ENCODE results near the gene NOTCH1.
"Not testable (repeated sequence)": the region's sequence is repeated elsewhere in the genome, so short reads cannot be mapped to it uniquely, and the experiment has no call there.

The NOTCH1 gene

DNA sequence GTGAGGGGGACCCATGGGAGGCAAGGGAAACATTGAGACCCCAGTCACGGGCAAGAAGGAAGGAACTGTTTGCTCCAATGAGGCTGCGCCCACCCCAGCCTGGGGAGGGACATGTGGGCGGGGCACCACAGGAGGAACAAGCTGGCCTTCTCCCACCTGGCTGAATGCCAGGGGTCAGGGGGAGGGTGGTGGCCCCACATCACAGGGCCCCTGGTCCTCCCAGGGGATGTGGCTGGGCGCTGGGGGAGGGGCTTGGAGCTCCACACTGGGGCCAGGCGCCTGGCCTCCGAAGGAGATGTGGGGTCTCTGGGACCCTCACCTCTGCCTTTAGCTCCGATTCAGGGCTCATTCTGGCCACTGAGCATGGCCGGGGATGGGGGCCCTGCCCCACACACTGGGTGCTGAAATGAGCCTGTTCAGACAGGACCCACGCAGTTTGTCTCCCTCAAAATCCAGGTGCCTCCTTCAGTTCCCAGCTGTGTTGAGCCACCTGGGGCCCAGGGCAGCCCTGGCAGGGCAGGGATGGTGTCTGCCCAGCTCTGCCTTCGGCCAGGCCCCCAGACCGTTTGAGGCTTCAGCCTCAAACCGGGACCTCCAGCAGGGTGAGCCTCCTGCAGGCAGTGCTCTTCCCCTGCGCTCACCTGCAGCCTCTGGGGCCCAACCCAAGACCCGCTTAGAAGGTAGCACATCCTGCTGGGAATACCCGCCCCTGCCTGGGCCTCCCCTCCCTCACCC, 33.2 kb upstream of the NOTCH1 start:
- DNase-seq = peak; percentile 44

DNA sequence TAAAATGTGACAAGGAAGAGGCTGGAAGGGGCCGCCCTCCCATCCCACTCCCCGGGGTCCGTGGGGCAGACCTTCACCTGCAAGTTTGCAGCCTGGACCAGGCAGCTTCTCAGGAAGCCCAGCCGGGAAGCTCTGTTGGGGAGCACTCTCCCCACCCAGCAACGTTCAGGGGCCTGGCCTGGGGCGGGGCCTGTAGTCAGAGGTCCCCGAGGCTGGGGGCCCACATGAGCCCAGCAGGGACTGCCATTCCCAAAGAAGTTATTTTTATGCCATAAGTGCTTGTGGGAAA, 32.7 kb upstream of the NOTCH1 start:
- DNase-seq = no peak

DNA sequence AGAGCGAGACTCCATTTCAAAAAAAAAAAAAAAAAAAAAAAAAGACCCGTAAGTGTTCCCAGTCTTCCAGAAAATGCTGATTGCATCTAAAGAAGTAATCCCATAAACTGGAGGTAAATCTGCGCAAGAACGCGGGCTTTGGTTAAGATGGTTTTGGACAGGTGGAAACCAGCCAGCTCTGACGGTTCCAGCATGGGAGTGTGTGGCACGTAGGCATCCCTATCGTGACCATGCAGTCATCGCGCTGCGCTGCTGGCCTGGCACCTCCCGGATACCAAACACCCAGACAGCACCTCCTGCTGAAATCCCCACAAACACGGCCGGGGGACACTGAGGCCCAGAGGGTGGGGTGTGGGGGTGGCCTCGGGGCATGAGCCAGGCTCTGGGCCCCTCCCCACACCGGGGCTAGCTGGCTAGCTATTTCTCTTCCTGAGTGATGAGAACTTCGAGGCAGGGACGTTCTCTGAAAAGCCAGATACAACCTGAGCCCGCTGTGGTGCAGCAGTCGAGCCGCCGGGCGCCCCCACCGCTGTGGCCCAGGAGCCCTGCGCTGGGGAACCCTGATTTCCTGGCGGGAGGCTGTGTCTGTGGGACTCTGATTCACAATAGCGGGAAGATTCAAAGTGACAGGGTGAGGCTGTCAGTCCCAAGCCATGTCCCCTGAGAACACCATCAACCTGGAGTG, 32.2 kb upstream of the NOTCH1 start:
- DNase-seq = no peak

DNA sequence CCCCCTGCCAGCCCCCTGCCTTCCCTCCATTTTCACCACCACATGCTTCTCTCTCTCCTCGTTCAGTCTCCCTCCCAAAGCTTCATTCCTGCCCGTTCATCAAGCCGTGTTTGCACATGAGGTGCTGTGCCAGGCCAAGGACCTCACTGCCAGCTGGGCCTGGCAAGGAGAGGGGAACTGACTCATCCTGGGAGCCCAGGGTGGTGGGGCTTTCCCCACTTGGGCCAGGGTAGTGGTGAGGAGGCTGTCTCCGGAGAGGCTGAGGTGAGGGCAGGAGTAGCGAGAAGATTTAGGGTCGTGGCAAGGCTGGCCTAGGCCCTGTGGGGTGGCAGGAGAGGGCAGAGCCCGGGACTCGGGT, 30.4 kb upstream of the NOTCH1 start:
- DNase-seq = no peak

DNA sequence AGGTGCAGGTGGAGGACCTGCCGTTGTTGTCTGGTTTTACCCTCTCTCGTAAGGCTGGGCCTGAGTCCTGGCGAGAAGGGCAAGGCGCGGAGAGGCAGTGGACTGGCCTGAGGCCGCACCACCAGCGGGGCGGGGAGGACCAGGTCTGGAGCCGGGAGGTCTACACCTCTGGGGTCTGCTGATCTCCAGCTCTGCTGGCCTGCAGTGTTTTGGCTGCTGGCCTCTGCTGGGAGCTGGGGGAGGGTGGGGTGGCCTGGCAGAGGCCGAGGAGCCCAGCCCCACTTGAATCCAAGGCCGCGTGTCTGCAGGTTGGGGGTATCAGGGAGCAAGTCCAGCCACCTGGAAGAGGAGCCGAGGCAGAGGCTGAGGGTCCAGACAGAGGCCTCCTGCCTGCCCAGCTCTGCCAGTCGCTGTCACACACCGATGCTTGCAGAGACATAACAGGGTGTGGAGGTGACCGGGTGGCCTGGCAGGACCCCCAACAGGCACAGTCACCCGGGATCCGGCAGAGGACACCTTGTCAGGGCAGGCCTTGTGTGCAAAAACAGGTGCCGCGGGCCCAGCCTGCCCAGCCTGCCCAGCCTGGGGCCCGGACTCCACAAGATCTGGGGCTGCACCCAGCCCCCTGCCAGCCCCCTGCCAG, 29.9 kb upstream of the NOTCH1 start:
- DNase-seq = no peak

DNA sequence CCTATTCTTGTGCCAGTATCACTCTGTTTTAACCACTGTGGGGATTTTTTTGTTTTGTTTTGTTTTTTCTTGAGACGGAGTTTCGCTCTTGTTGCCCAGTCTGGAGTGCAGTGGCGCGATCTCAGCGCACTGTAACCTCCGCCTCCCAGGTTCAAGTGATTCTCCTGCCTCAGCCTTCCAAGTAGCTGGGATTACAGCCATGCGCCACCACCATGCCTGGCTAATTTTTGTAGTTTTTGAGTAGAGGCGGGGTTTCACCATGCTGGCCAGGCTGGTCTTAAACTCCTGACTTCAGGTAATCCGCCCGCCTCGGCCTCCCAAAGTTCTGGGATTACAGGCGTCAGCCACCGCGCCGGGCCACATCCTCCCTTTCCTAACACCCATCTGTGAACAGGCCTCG, 28.8 kb upstream of the NOTCH1 start:
- DNase-seq = not testable (repeated sequence)

DNA sequence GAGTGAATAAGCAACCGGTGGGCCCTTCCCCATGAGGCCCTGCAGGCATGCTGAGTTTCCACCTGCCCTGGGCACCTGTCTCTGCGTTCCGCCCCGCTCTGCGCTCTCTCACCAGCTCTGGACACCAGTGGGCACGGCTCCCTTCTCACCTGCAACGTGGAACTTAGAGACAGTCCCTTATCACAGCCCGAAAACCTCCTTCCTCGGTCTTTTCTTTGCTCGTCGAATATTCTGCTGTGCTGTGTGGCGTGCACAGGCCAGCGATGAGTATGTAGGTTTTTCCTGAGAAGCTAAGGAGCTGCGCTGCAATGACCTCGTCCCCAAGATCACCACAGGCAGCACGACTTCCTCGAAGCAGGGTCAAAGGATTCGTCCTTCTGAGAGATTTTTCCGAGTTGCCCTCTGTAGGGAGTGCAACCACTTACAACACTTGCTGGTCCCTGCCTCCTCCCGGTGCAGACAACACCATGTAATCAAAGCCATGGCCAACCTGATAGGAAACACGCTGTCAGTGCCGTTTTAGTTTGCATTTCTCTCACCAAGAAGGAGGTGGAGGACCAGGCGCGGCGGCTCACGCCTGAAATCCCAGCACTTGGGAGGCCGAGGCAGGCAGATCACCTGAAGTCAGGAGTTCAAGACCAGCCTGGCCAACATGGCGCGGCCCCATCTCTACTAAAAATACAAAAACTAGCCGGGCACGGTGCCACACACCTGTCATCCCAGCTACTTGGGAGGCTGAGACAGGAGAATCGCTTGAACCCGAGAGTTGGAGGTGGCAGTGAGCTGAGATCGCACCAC, 27.2 kb upstream of the NOTCH1 start:
- DNase-seq = no peak

DNA sequence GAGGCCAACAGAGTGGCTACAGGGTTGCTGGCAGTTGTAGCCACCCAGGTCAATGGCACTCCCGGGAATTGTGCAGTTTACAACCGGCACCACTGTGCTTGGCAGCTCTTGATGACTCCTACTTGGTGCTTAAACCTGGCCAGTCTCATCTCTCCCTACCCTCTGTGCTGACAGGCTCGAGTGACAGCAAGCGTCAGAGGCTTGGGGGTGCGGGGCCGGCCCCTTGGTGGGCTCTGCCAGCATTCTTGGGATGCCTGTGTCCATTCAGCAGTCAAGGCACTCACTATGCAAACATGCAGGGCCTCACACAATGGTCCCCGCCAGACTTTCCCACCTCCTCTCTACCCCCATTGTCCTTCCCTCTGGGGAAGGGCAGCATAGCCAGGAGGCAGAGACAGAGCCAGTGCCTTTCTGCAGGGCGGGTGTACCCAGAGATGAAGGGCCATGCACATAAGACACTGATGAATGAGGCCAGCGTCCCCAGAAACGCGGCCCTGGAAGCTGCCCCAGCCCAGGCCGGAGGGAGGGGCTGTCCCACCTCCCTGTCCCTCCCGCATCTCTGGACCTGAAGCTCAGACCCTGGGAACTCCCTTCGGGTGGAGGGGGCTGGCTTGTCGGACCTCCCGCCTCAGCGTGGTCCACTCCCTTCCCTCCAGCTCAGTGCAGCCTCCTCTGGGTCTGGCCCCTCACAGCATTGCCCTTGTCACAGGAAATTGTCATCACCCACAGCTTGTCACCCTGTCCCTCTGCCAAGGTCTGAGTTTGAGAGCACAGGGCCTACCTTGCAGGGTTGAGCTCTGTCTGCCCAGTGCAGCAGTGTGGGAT, 26.4 kb upstream of the NOTCH1 start:
- no peak for DNase-seq

DNA sequence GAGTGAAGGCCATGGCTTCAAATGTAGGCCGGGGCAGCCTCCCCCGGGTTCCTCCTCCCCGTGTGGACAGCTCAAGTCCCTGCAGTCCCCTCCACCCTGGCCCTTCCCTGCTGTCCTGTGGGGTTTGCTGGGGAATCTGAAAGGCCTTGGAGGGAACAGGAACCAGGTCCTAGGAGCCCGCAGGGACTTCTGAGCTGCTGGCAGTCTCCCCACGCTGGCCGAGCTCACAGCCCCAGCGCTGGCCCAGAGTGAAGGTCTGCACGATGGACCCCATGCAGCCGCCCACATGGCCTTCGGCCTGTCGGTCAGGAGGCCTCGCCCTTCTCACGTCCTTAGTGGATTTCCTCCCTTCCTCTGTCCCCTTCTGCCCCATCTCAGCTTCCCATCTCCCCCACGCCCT, 25.7 kb upstream of the NOTCH1 start:
- DNase-seq = no peak

DNA sequence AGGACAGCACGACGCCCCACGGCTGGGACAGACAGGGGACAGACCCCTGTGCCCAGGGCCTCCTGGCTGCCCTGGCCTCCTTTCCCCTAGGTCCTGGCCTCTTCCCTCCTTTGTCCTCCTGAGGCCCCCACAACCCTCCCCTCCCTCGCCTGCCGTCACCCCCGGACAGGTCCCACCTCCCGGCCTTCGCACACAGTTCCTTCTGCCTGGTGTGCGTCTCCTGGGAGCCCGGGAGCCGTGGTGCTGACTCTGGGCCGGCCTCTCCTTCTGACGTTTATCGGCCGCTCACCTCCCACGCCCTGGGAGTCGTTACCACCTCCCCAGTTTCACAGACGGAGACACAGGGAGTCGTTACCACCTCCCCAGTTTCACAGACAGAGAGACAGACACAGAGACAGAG, 25.1 kb upstream of the NOTCH1 start:
- DNase-seq = no peak

DNA sequence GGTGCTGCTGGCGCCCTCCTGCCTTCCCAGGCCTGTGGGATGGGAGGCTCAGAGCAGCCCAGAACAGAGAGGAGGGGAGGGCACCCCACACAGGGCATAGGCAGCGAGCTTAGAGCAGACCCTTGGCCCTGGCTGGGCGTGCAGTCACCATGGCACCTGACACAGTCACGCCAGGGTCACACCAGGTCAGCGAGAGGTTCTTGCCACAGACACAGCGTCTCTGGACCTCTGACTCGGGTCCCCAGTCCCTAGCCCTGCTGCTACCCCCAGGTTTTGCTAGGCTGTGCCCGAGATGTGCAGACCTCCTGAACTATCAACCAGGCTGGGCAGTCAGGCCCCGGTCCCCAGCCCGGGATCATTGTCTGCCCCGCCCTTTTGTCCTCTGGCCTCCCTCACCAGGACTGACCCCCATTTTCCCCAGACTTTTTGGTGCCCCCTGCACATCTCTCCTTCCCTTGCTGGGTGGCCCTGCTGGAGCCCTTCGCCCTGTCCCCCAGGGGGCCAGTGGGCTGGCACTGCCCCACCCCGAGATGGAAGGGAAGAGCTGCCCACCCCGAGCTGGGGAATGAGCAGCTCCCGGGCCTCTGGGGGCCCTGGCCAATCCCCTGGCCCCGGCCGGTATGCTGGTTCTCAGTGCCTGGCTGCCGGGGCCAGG, 24.5 kb upstream of the NOTCH1 start:
- DNase-seq = no peak

DNA sequence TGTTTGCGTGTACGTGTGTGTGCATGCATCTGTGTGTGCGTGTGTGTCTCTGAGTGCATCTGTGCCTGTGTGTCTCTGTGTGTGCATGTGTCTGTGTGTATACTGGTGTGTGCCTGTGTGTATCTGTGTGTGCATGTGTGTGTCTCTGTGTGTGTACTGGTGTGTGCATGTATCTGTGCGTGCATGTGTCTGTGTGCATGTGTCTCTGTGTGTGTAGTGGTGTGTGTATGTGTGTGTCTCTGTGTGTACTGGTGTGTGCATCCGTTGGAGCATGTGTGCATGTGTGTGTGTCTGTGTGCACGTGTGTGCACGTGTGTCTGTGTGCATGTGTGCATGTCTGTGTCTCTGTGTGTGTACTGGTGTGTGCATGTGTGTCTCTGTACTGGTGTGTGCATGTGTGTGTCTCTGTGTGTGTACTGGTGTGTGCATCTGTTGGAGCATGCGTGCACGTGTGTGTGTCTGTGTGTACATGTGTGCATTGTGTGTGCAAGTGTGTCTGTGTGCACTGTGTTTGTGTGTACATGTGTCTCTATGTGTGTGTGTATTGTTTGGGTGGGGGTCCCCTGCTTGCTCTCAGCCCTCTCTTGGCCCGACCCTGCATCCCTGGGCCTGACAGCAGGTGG, 23.8 kb upstream of the NOTCH1 start:
- no peak for DNase-seq

DNA sequence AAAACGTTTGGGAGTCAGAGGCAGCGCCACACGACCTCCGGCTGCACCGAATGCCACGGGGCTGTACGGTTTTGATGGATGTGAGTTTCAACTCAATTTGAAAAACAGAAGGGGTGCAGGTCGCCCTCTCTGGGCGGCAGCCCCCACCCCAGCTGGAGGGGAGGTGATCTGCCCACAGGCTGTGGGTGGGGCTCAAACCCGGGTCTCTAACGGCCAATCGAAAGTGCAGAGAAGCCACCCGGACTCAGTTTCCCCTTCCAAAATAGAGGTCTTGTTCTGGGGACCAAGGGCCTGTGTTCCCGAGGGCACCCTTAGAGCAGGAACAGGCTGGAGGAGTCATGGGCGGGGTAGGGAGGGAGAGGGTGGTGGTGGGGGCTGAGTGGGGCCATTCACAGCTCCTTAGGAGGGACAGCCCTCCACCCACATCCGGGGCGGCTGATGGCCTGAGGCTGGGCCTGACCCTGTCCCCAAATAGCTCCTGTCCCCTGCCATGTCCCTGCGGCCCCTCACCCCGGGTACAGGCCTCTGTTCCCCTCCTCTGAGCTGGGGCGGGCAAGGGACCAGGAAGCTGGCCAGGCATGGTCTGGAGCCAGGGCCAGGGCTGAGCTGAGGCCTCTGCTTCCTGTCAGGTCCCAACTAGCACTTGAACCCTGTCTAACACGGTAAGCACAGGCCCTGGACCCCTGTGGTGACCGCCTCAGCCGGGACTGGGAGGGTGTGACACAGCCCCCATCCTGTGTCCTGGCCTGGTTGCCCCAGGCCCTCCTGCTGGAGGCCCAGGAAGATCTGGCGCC, 22.6 kb upstream of the NOTCH1 start:
- DNase-seq = no peak

DNA sequence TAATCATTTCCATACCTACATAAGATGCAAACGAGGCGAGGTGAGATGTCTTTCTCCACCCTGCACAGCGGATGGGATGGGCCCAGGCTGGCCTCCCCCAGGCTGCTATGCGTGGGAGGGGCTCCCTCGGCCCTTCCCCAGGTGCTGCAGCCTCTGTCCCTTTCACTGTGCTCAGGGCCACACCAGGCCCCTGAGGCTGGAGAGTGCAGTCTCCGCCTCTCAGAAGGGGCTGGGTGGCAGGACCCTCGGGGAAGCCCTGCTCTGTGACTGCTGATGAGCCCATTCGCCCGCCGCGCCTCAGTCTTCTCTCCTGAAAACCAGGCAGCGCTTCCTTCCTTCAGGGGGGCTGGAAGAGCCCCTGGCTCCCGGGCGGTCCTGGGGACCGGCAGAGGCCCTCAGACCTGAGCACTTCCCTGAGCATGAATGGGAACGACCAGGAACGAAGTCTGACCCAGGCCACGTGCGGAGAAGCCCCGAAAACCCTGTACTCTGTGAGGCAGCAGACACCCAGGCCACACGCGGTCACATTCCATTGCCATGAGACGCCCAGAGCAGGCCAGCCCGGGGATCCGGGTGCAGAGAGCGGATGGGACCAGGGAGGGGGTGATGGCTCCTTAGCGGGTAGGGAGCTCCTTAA, 21.9 kb upstream of the NOTCH1 start:
- no peak for DNase-seq

DNA sequence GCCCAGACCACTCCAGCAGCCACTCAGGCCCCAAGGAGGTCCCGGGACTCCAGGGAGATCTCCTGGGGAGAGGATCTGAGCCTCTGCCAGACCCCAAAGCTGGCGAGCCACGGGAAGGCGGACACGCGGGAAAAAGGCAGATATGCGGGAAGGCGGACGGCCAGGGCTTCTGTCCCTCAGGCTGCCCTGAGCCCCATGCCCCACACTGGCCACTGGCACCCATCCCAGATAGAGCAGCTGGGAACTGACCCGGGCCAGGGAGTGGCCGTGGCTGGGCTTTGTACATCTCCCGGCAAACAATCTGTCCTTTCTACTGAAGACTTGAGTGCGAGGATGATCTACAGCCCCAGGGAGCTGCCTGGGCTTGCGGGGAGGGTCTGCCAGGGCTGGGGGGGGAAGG, 21.1 kb upstream of the NOTCH1 start:
- DNase-seq = no peak

DNA sequence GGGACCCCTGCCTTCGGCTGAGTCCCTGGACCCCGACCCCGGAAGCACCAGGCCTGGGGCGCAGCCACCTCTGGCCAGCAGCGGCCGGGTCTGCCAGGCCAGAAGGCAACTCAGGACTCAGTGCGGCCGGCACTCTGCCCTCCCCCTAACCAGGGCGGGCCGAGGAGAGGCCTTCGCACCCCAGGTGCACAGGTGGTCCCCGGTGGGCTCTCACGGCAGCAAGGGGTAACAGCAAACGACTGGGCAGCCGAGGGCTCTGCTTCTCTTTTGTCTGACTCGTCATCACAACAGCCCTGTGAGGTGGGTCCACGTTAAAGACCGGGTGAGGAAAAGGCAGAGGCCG, 20.7 kb upstream of the NOTCH1 start:
- DNase-seq = no peak

DNA sequence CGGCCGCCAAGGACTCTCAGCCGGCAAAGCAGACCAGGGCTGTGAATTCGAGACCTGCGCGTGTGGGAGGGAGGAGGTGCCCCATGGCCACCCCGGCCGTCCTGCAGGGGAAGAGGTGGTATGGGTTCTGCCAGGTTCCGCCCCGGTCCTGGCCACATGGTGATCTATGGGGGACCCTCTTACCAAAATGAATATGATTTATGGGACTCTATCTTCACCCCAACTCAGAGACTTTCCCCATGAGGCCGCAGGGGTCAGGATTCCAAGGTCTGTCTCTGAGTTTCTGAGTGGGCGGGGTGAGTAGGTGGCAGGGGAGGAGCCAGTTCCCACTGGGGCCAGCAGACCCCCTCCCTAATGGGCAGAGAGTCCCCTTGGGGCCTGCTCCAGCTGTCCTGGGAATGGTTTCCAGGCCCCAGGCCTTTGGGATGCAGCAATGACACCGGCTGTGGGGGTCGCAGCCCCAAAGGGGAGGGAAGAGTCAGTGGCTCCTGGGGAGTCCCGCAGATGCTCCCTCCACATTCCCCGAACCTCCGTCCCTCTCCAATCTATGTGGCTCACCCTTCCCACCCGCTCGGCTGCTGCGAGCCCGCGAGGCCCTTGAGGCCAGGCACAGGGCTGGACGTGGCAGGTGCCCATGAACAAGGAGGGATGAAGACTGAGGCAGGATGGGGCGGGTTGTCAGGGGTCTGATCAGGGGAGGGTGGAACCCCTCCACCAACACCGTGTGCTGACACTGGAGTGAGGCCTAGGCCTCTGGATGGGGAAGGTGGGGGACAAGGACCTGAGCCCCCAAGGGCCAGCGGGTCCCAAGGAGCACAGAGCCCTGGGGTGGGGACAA, 20.1 kb upstream of the NOTCH1 start:
- DNase-seq = no peak

DNA sequence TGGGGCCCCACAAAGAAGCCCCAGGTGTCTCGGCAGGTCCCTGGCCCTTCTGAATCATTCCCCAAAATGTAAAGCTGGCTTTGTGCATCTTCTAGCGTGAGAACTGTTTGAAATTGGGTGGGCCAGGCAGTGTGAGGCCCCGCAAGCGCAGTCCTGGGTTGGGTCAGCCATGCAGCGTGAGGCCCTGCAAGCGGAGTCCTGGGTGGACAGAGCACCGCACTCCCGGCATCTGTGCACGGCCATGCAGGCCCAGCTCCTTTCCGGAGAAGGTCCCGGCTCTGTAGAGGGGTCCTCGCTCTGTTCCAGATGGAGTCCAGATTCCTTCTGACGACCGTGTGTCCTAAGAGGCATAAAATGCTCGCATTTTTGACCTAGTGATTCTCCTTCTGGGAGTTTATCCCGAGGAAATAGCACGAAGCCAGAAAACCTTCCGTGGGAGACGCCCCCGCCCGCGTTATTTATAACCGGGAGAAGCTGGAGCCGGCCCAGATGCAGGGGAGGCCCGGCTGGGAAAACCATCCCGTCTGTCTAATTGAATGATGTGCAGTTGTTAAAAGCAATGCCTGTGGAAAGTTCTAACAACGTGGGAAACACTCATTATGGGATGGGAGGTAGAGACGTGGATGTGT, 19.4 kb upstream of the NOTCH1 start:
- no peak for DNase-seq

DNA sequence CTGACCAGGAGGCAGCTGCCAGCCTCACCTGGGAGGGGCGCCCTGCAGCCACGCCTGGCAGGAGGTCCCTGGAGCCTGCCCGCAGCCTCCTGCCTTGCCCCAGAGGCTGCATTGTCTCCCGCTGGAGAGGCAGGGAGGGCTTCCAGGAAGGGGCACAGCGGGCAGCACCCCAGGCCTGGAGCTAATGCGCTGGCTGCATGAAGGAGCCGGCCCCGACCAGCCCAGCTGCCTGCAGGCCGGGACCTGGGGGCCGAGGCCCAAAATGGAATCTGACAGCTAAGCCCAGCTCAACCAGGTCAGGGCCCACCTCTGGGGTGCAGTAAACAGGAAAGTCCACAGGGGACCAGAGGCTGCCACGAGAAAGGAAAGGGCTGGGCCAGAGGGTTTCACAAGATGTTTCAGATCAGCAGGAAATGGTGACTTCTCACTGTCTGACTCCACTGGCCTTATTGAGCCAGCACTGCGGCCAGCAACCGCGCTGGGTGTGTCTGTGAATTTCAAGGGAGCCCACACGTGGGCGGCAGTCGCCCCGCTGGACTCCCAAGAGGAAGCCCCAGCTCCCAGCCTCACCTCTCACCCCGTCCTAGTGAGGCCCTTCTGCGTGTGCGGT, 18.6 kb upstream of the NOTCH1 start:
- no peak for DNase-seq
